NCI-H510A treated with DMSO at 0.1 percent for 48 hours (cell line): Measurements from ENCODE around the gene EPB41L2.
"Not testable (repeated sequence)": the region's sequence is repeated elsewhere in the genome, so short reads cannot be mapped to it uniquely, and the experiment has no call there.

Experiments
- DNase-seq: peaks from one replicate; lab custom pipeline; 2025; lab: John Stamatoyannopoulos, UW

Gene EPB41L2

GRCh38 chr6:131003488-131004386 is 59.3 kb downstream of the EPB41L2 start:
- no peak for DNase-seq

- no peak for DNase-seq
Observed at GRCh38 chr6:131002661-131002980, 60.4 kb downstream of the EPB41L2 start.

- no peak for DNase-seq
Observed at GRCh38 chr6:131001945-131002660, 60.9 kb downstream of the EPB41L2 start.

GRCh38 chr6:131001111-131001736 is 61.8 kb downstream of the EPB41L2 start:
- DNase-seq, result no peak

- DNase-seq, result no peak
Observed at GRCh38 chr6:131000544-131000943, 62.5 kb downstream of the EPB41L2 start.

- no peak for DNase-seq
Observed at GRCh38 chr6:130997061-130997753, 65.8 kb downstream of the EPB41L2 start.

- DNase-seq, result no peak
Observed at GRCh38 chr6:130996635-130997034, 66.4 kb downstream of the EPB41L2 start.

GRCh38 chr6:130995783-130996447 is 67.1 kb downstream of the EPB41L2 start:
- DNase-seq, result no peak

GRCh38 chr6:130994319-130995097 is 68.5 kb downstream of the EPB41L2 start:
- DNase-seq, result no peak

GRCh38 chr6:130993292-130993765 is 69.7 kb downstream of the EPB41L2 start:
- DNase-seq, result no peak

GRCh38 chr6:130991422-130992137 is 71.5 kb downstream of the EPB41L2 start:
- no peak for DNase-seq

GRCh38 chr6:130987539-130987938 is 75.5 kb downstream of the EPB41L2 start:
- not testable (repeated sequence) for DNase-seq

GRCh38 chr6:130985115-130985514 is 77.9 kb downstream of the EPB41L2 start:
- DNase-seq, result no peak

- DNase-seq, result no peak
Observed at GRCh38 chr6:130982941-130983456, 80.0 kb downstream of the EPB41L2 start.

GRCh38 chr6:130982135-130982534 is 80.9 kb downstream of the EPB41L2 start:
- no peak for DNase-seq

- DNase-seq, result no peak
Observed at GRCh38 chr6:130981409-130981808, 81.6 kb downstream of the EPB41L2 start.

- DNase-seq, result no peak
Observed at GRCh38 chr6:130980310-130981032, 82.6 kb downstream of the EPB41L2 start.

GRCh38 chr6:130978660-130979396 is 84.2 kb downstream of the EPB41L2 start:
- no peak for DNase-seq
